Stimulated activated effector memory CD8-positive, alpha-beta T cell treated with anti-CD3 and anti-CD28 coated beads, Interleukin-12 subunit alpha, Interleukin-12 subunit beta, amount 100 ng/mL, for 72 hours (primary cell): ENCODE data around the gene MCTP2.
A peak's percentile ranks its signal among the peaks of the same experiment; 100 is the strongest.
"Not testable (repeated sequence)": the region's sequence is repeated elsewhere in the genome, so short reads cannot be mapped to it uniquely, and the experiment has no call there.

Experiments used
- ATAC-seq: fragments of 150-1000 bp; cut with Tn5 transposase; 2 replicates; pipeline ENCODE4 v1.10.0; 2021
- DNase-seq, 2 donors: peaks; one replicate each; pipeline ENCODE4 v3.0.0; 2021 to 2022; ENCODE audit warnings: low spot score in 2 of 2
- H3K27ac Mint-ChIP-seq: one replicate; pipeline ENCODE4 v1.8.0; 2022; ENCODE audit warnings: mild to moderate bottlenecking, mixed read lengths
- H3K36me3 Mint-ChIP-seq: one replicate; pipeline ENCODE4 v1.8.0; 2022; ENCODE audit warnings: mild to moderate bottlenecking, mixed read lengths
- H3K4me1 Mint-ChIP-seq: one replicate; pipeline ENCODE4 v1.8.0; 2022; ENCODE audit warnings: mixed read lengths
- H3K4me3 Mint-ChIP-seq: one replicate; pipeline ENCODE4 v1.8.0; 2022; ENCODE audit warnings: mild to moderate bottlenecking, mixed read lengths
- H3K9me3 Mint-ChIP-seq: one replicate; pipeline ENCODE4 v1.8.0; 2022; ENCODE audit warnings: mixed read lengths

Gene MCTP2

GRCh38 chr15:94229591-94230369, 1.6 kb upstream of the MCTP2 start:
- Mint-ChIP-seq H3K4me1 (peaks cover 56% of the 10 kb centered on the region), H3K4me3 (peak overlapping the region; percentile 80), H3K27ac (peak overlapping the region; percentile 97), H3K9me3 (no peaks in the 10 kb centered on the region), H3K36me3 (peaks cover 23% of the 10 kb centered on the region)
- DNase-seq, result peak; percentile 33 to 75
- ATAC-seq, result peak; percentile 72

- no peak for DNase-seq
- Mint-ChIP-seq H3K27ac (peak overlapping the region; percentile 97), H3K4me3 (peak overlapping the region; percentile 80), H3K9me3 (no peaks in the 10 kb centered on the region), H3K4me1 (peaks cover 63% of the 10 kb centered on the region), H3K36me3 (peaks cover 30% of the 10 kb centered on the region)
- ATAC-seq, result no peak
These were observed 904 bp upstream of the MCTP2 start for GRCh38 chr15:94230431-94230882.

GRCh38 chr15:94231723-94232468, 535 bp downstream of the MCTP2 start:
- Mint-ChIP-seq H3K4me3 (peak overlapping the region; percentile 80), H3K4me1 (peaks cover 77% of the 10 kb centered on the region), H3K9me3 (no peaks in the 10 kb centered on the region), H3K36me3 (peaks cover 43% of the 10 kb centered on the region), H3K27ac (peak overlapping the region; percentile 97)
- ATAC-seq (peak; percentile 12), DNase-seq (no peak)

- no peaks in the 10 kb centered on the region for H3K9me3 Mint-ChIP-seq
- peaks cover 50% of the 10 kb centered on the region for H3K36me3 Mint-ChIP-seq
- ATAC-seq, result no peak
- peaks cover 88% of the 10 kb centered on the region for H3K4me1 Mint-ChIP-seq
- no peak for DNase-seq
- peak overlapping the region; percentile 80 for H3K4me3 Mint-ChIP-seq
- H3K27ac Mint-ChIP-seq, result peak overlapping the region; percentile 81
These were observed 2.1 kb downstream of the MCTP2 start for GRCh38 chr15:94233441-94233840.

- ATAC-seq (no peak), DNase-seq (peak in 1 of 2 donors; percentile 69)
- Mint-ChIP-seq H3K9me3 (no peaks in the 10 kb centered on the region), H3K4me3 (peak overlapping the region; percentile 80), H3K27ac (peak overlapping the region; percentile 81), H3K36me3 (peaks cover 54% of the 10 kb centered on the region), H3K4me1 (peaks cover 88% of the 10 kb centered on the region)
These were observed 2.9 kb downstream of the MCTP2 start for GRCh38 chr15:94234300-94234699.

GRCh38 chr15:94235041-94235440, 3.7 kb downstream of the MCTP2 start:
- H3K4me3 Mint-ChIP-seq, result peak overlapping the region; percentile 80
- peaks cover 50% of the 10 kb centered on the region for H3K36me3 Mint-ChIP-seq
- H3K4me1 Mint-ChIP-seq, result peaks cover 88% of the 10 kb centered on the region

GRCh38 chr15:94235646-94236045, 4.3 kb downstream of the MCTP2 start:
- DNase-seq, result no peak
- no peak for ATAC-seq
- peaks cover 47% of the 10 kb centered on the region for H3K36me3 Mint-ChIP-seq
- H3K4me1 Mint-ChIP-seq, result peaks cover 86% of the 10 kb centered on the region
- H3K27ac Mint-ChIP-seq, result no peak overlapping the region
- no peak overlapping the region for H3K4me3 Mint-ChIP-seq
- no peaks in the 10 kb centered on the region for H3K9me3 Mint-ChIP-seq

More at GRCh38 chr15:94235041-94235440, 3.7 kb downstream of the MCTP2 start:
- ATAC-seq, result no peak
- Mint-ChIP-seq H3K9me3 (no peaks in the 10 kb centered on the region), H3K27ac (peak overlapping the region; percentile 81)
- DNase-seq, result no peak

- Mint-ChIP-seq H3K27ac (peak overlapping the region; percentile 65), H3K4me3 (peak overlapping the region; percentile 26), H3K9me3 (no peaks in the 10 kb centered on the region), H3K4me1 (peaks cover 80% of the 10 kb centered on the region), H3K36me3 (peaks cover 42% of the 10 kb centered on the region)
- ATAC-seq (no peak), DNase-seq (no peak)
These were observed 5.2 kb downstream of the MCTP2 start for GRCh38 chr15:94236608-94237007.

GRCh38 chr15:94237903-94238302, 6.5 kb downstream of the MCTP2 start:
- DNase-seq (no peak), ATAC-seq (no peak)
- H3K4me3 Mint-ChIP-seq, result peak overlapping the region; percentile 2
- H3K9me3 Mint-ChIP-seq, result no peaks in the 10 kb centered on the region
- H3K27ac Mint-ChIP-seq, result no peak overlapping the region
- peaks cover 72% of the 10 kb centered on the region for H3K4me1 Mint-ChIP-seq
- H3K36me3 Mint-ChIP-seq, result peaks cover 42% of the 10 kb centered on the region

GRCh38 chr15:94238539-94239118, 7.3 kb downstream of the MCTP2 start:
- Mint-ChIP-seq H3K4me1 (peaks cover 67% of the 10 kb centered on the region), H3K4me3 (peak overlapping the region; percentile 44), H3K27ac (peak overlapping the region; percentile 78), H3K36me3 (peaks cover 42% of the 10 kb centered on the region), H3K9me3 (no peaks in the 10 kb centered on the region)
- ATAC-seq (peak; percentile 64), DNase-seq (no peak)

- DNase-seq, result no peak
- Mint-ChIP-seq H3K9me3 (no peaks in the 10 kb centered on the region), H3K27ac (peak overlapping the region; percentile 40), H3K36me3 (peaks cover 34% of the 10 kb centered on the region), H3K4me1 (peaks cover 58% of the 10 kb centered on the region), H3K4me3 (peak overlapping the region; percentile 1)
- ATAC-seq, result no peak
These were observed 8.1 kb downstream of the MCTP2 start for GRCh38 chr15:94239474-94239873.

GRCh38 chr15:94240480-94240879, 9.1 kb downstream of the MCTP2 start:
- DNase-seq (no peak), ATAC-seq (no peak)
- no peaks in the 10 kb centered on the region for H3K9me3 Mint-ChIP-seq
- peaks cover 48% of the 10 kb centered on the region for H3K4me1 Mint-ChIP-seq
- H3K27ac Mint-ChIP-seq, result peak overlapping the region; percentile 40
- H3K4me3 Mint-ChIP-seq, result peak overlapping the region; percentile 13
- peaks cover 23% of the 10 kb centered on the region for H3K36me3 Mint-ChIP-seq

- Mint-ChIP-seq H3K27ac (no peak overlapping the region), H3K4me1 (peaks cover 40% of the 10 kb centered on the region), H3K4me3 (no peak overlapping the region), H3K9me3 (no peaks in the 10 kb centered on the region), H3K36me3 (peaks cover 15% of the 10 kb centered on the region)
- DNase-seq (no peak), ATAC-seq (no peak)
These were observed 10.9 kb downstream of the MCTP2 start for GRCh38 chr15:94242257-94242656.

GRCh38 chr15:94243003-94243402, 11.6 kb downstream of the MCTP2 start:
- not testable (repeated sequence) for H3K36me3 Mint-ChIP-seq, DNase-seq
- H3K4me1 Mint-ChIP-seq, result peaks cover 38% of the 10 kb centered on the region

GRCh38 chr15:94243418-94243817, 12.1 kb downstream of the MCTP2 start:
- Mint-ChIP-seq H3K27ac (no peak overlapping the region), H3K36me3 (peaks cover 9% of the 10 kb centered on the region), H3K4me1 (peaks cover 39% of the 10 kb centered on the region), H3K4me3 (no peak overlapping the region), H3K9me3 (no peaks in the 10 kb centered on the region)
- ATAC-seq (no peak), DNase-seq (no peak)

More at GRCh38 chr15:94243003-94243402, 11.6 kb downstream of the MCTP2 start:
- ATAC-seq, H3K27ac Mint-ChIP-seq, H3K9me3 Mint-ChIP-seq, H3K4me3 Mint-ChIP-seq: not testable (repeated sequence)
